Kidney (tissue), 14 donors: ENCODE results near the gene LCLAT1. TPM values are rescaled to one million over a fixed set of nuclear protein-coding genes. Genes with fewer than 3 reads are reported as not detected.

Experiments used
- DNase-seq, 5 donors: peaks; one replicate each; pipeline ENCODE4 v3.0.0-alpha.2; 2013 to 2020
- FAIRE-seq: peaks from 2 replicates; lab custom pipeline; 2012; peaks lifted over from hg19 to GRCh38; lab: Jason Lieb, UNC
- H3K27ac ChIP-seq, 2 donors: one replicate each; pipeline ENCODE4 v1.7.0; 2013; ENCODE audit warnings: low read depth in 2 of 2, low read length in 2 of 2, inconsistent platforms in 1 of 2
- H3K27me3 ChIP-seq: one replicate; pipeline ENCODE4 v1.7.1; 2013; ENCODE audit warnings: low read length, inconsistent platforms; ENCODE audit not compliant: control insufficient read depth, insufficient read depth
- H3K36me3 ChIP-seq, 3 donors: one replicate each; pipeline versions ENCODE4 v1.7.0 to v1.7.1; 2013; ENCODE audit warnings: low read length in 3 of 3, control low read depth in 1 of 3, inconsistent platforms in 1 of 3; ENCODE audit not compliant: insufficient read depth in 3 of 3, control insufficient read depth in 2 of 3
- H3K4me1 ChIP-seq, 3 donors: one replicate each; pipeline versions ENCODE4 v1.7.0 to v1.7.1; 2013; ENCODE audit warnings: low read length in 3 of 3, inconsistent platforms in 1 of 3, low read depth in 1 of 3; ENCODE audit not compliant: control insufficient read depth in 2 of 3, insufficient read depth in 2 of 3
- H3K4me3 ChIP-seq, 3 donors: one replicate each; pipeline versions ENCODE4 v1.7.0 to v1.8.1; 2013; ENCODE audit warnings: low read length in 3 of 3, control low read depth in 1 of 3, inconsistent platforms in 1 of 3
- H3K9ac ChIP-seq, 3 donors: one replicate each; pipeline versions ENCODE4 v1.7.0 to v1.7.1; 2013; ENCODE audit warnings: low read length in 3 of 3, control low read depth in 1 of 3, inconsistent platforms in 1 of 3
- H3K9me3 ChIP-seq, 3 donors: one replicate each; pipeline versions ENCODE4 v1.7.0 to v1.7.1; 2013; ENCODE audit warnings: low read length in 3 of 3, control low read depth in 1 of 3, inconsistent platforms in 1 of 3; ENCODE audit not compliant: control insufficient read depth in 2 of 3, insufficient read depth in 1 of 3
- CTCF ChIP-seq: IDR thresholded peaks from 3 replicates; pipeline ENCODE4 v1.5.1; 2012; ENCODE audit warnings: mild to moderate bottlenecking, moderate library complexity, borderline replicate concordance; ENCODE audit not compliant: insufficient read depth; ENCODE audit errors: extremely low read depth
- intact Hi-C: fragments of 100-400 bp; cut with DNase I; formaldehyde crosslinking; loops from one replicate; pipeline ENCODE4 v1.11.1; 2022
- polyA plus RNA-seq: library from polyadenylated mRNA; stranded (reverse); fragments of 350-450 nt; fragmentation: Illumina TruSeq; extraction: RNeasy Lipid Tissue Mini Kit (QIAGEN cat#74804); gene quantifications from one replicate; pipeline ENCODE4 v1.2.3, GENCODE V29; 2014; ENCODE audit warnings: low read depth, low replicate concordance; ENCODE audit not compliant: insufficient read depth
- total RNA-seq: library from RNA; stranded (reverse); fragmentation: NEBNext Ultra II Directional; extraction: Animal tissue kit (Norgen Biotek cat#: 25700); gene quantifications from one replicate; pipeline ENCODE4 v1.2.1, GENCODE V29; 2021
- donor health status: control.
- donor health status: control.
- donor health status: control.
- donor health status: control.
- donor health status: control.
- donor health status: DM: yes; HTN: yes; CAD: no.
- donor health status: Normal renal cell carcinoma (clear cell type).

LCLAT1 gene
- total and polyA plus RNA-seq, 2 donors from 2014 or later: 5.6 to 19.4 TPM

GRCh38 chr2:30652271-30652915 lies 205.3 kb downstream of the LCLAT1 start:
- TF ChIP-seq CTCF: no peak
- no peak for FAIRE-seq

GRCh38 chr2:30653847-30654246 lies 206.8 kb downstream of the LCLAT1 start:
- intact Hi-C loops: no loop called here
- H3K27ac ChIP-seq: no peak overlapping the region
- H3K9ac ChIP-seq: no peak overlapping the region
- FAIRE-seq (no peak), DNase-seq (no peak)
- H3K4me3 ChIP-seq: no peak overlapping the region
- no peaks in the 10 kb centered on the region for H3K9me3 ChIP-seq
- TF ChIP-seq CTCF: no peak
- no peaks in the 10 kb centered on the region for H3K27me3 ChIP-seq
- H3K36me3 ChIP-seq: no peaks in the 10 kb centered on the region
- H3K4me1 ChIP-seq: no peaks in the 10 kb centered on the region

More at GRCh38 chr2:30652271-30652915, 205.3 kb downstream of the LCLAT1 start:
- DNase-seq: peak in 2 of 5 donors; percentile 6 to 14
- Histone ChIP-seq H3K9ac (no peak overlapping the region), H3K27ac (no peak overlapping the region), H3K9me3 (no peaks in the 10 kb centered on the region), H3K36me3 (no peaks in the 10 kb centered on the region), H3K27me3 (no peaks in the 10 kb centered on the region), H3K4me1 (no peaks in the 10 kb centered on the region), H3K4me3 (no peak overlapping the region)
- intact Hi-C loops: no loop called here

- intact Hi-C loops: no loop called here
- Histone ChIP-seq H3K4me1 (no peaks in the 10 kb centered on the region), H3K27me3 (no peaks in the 10 kb centered on the region), H3K27ac (no peak overlapping the region), H3K36me3 (no peaks in the 10 kb centered on the region), H3K9ac (no peak overlapping the region), H3K4me3 (no peak overlapping the region), H3K9me3 (no peaks in the 10 kb centered on the region)
- FAIRE-seq: no peak
- TF ChIP-seq CTCF: no peak
- no peak for DNase-seq
These were observed 207.4 kb downstream of the LCLAT1 start for GRCh38 chr2:30654404-30654803.
